PC-3 (cell line): ENCODE measurements around the gene GRIP2. TPM values are rescaled to one million over a fixed set of nuclear protein-coding genes. Genes with fewer than 3 reads are reported as not detected.

Experiments
- ATAC-seq: fragments of 200-7000 bp; cut with Tn5 transposase; 2 replicates; pipeline ENCODE4 v1.9.1; 2020; ENCODE audit warnings: mild to moderate bottlenecking, moderate library complexity
- BruUV-seq: library from RNA; stranded (reverse); fragments of 400-500 nt; replicated peaks from 2 replicates; lab custom pipeline; 2021; lab: Mats Ljungman, UMichigan
- CTCF ChIA-PET: fragments of 300-600 bp; sonication (Branson Sonifier 250); formaldehyde crosslinking; loops from one replicate; lab custom pipeline; 2022; ENCODE audit warnings: antibody characterized with exemption; lab: Charles Lee
- POLR2A ChIA-PET: fragments of 300-600 bp; sonication (Branson Sonifier 250); formaldehyde crosslinking; loops from one replicate; lab custom pipeline; 2022; ENCODE audit warnings: antibody characterized with exemption; ENCODE audit not compliant: unreplicated experiment; lab: Charles Lee
- DNase-seq: peaks from one replicate; pipeline ENCODE4 v3.0.0-alpha.2; 2015
- H2AFZ ChIP-seq: fragments of 300-600 bp; sonication (generic); 2 replicates; pipeline ENCODE4 v1.6.0; 2016; ENCODE audit warnings: antibody characterized with exemption, low read length
- H3F3A ChIP-seq: fragments of 300-600 bp; sonication (generic); one replicate; pipeline ENCODE4 v1.6.0; 2017; ENCODE audit warnings: antibody characterized with exemption, low read length, control low read depth, mild to moderate bottlenecking; ENCODE audit not compliant: unreplicated experiment
- H3K27ac ChIP-seq: fragments of 300-600 bp; sonication (generic); 2 replicates; pipeline ENCODE4 v1.5.1; 2016; ENCODE audit warnings: mild to moderate bottlenecking, low read length
- H3K27me3 ChIP-seq: fragments of 300-600 bp; sonication (generic); 2 replicates; pipeline ENCODE4 v1.6.1; 2016; ENCODE audit warnings: low read length, mixed read lengths
- H3K36me3 ChIP-seq: fragments of 300-600 bp; sonication (generic); 2 replicates; pipeline ENCODE4 v1.6.1; 2016; ENCODE audit warnings: low read depth, mixed run types, low read length, mixed read lengths
- H3K4me1 ChIP-seq: fragments of 300-600 bp; sonication (generic); 2 replicates; pipeline ENCODE4 v1.5.1; 2016; ENCODE audit warnings: low read length; ENCODE audit not compliant: insufficient read depth
- H3K4me2 ChIP-seq: fragments of 300-600 bp; sonication (generic); 2 replicates; pipeline ENCODE4 v1.6.0; 2016; ENCODE audit warnings: low read length
- H3K4me3 ChIP-seq: fragments of 300-600 bp; sonication (generic); 2 replicates; pipeline ENCODE4 v1.5.1; 2016; ENCODE audit warnings: mild to moderate bottlenecking, low read length, mixed read lengths
- H3K79me2 ChIP-seq: fragments of 300-600 bp; sonication (generic); 2 replicates; pipeline ENCODE4 v1.6.1; 2017; ENCODE audit warnings: low read length, mixed read lengths
- H3K9ac ChIP-seq: fragments of 300-600 bp; sonication (generic); 2 replicates; pipeline ENCODE4 v1.6.0; 2016; ENCODE audit warnings: mild to moderate bottlenecking, low read length
- H3K9me2 ChIP-seq: fragments of 300-600 bp; sonication (generic); replicated peaks from 2 replicates; pipeline ENCODE4 v1.6.1; 2016; ENCODE audit warnings: mixed run types, low read length, mixed read lengths
- H3K9me3 ChIP-seq: fragments of 300-600 bp; sonication (generic); 2 replicates; pipeline ENCODE4 v1.6.1; 2016; ENCODE audit warnings: low read length, mixed read lengths
- H4K20me1 ChIP-seq: fragments of 300-600 bp; sonication (generic); 2 replicates; pipeline ENCODE4 v1.6.1; 2016; ENCODE audit warnings: low read length, mixed read lengths
- CTCF ChIP-seq: fragments of 300-600 bp; sonication (generic); conservative IDR thresholded peaks from 2 replicates; pipeline ENCODE4 v1.5.1; 2017; ENCODE audit warnings: antibody characterized with exemption, low read depth, mild to moderate bottlenecking, low read length
- EZH2 ChIP-seq: fragments of 300-600 bp; sonication (generic); IDR thresholded peaks from one replicate; pipeline ENCODE4 v1.6.1; 2017; ENCODE audit warnings: antibody characterized with exemption, mild to moderate bottlenecking, low read length; ENCODE audit not compliant: unreplicated experiment
- EZH2phosphoT487 ChIP-seq: fragments of 300-600 bp; sonication (generic); IDR thresholded peaks from 2 replicates; pipeline ENCODE4 v1.6.1; 2018; ENCODE audit warnings: mild to moderate bottlenecking, antibody characterized with exemption, low read length, borderline replicate concordance
- intact Hi-C: fragments of 100-400 bp; cut with micrococcal nuclease; formaldehyde crosslinking; loops from 2 replicates; pipeline ENCODE4 v1.9.0; 2023
- total RNA-seq: library from RNA; depleted of rRNA; stranded (reverse); fragments of >200 nt; gene quantifications from 2 replicates; pipeline ENCODE4 v1.2.3, GENCODE V29; 2014

The GRIP2 gene
- total RNA-seq, 1 experiment from 2014 or later: 0.36 TPM

GRCh38 chr3:14459384-14459783 is 80.8 kb downstream of the GRIP2 start:
- H3K9me3 ChIP-seq: no peaks in the 10 kb centered on the region
- no peaks in the 10 kb centered on the region for H3K9me2 ChIP-seq
- CTCF ChIA-PET: no interaction called here
- POLR2A ChIA-PET: no interaction called here
- no peaks in the 10 kb centered on the region for H4K20me1 ChIP-seq
- H3F3A ChIP-seq: peaks cover 6% of the 10 kb centered on the region
- H3K9ac ChIP-seq: no peak overlapping the region
- H2AFZ ChIP-seq: no peak overlapping the region
- peaks cover 12% of the 10 kb centered on the region for H3K4me1 ChIP-seq
- peaks cover 26% of the 10 kb centered on the region for H3K36me3 ChIP-seq
- no peak overlapping the region for H3K4me2 ChIP-seq
- H3K27ac ChIP-seq: no peak overlapping the region
- H3K4me3 ChIP-seq: no peak overlapping the region
- ATAC-seq: no peak
- no peaks in the 10 kb centered on the region for H3K79me2 ChIP-seq
- TF ChIP-seq EZH2 (no peak), EZH2phosphoT487 (no peak), CTCF (no peak)
- BruUV-seq: no TSS peak
- H3K27me3 ChIP-seq: no peaks in the 10 kb centered on the region
- intact Hi-C loops: no loop called here
- DNase-seq: no peak

DNA sequence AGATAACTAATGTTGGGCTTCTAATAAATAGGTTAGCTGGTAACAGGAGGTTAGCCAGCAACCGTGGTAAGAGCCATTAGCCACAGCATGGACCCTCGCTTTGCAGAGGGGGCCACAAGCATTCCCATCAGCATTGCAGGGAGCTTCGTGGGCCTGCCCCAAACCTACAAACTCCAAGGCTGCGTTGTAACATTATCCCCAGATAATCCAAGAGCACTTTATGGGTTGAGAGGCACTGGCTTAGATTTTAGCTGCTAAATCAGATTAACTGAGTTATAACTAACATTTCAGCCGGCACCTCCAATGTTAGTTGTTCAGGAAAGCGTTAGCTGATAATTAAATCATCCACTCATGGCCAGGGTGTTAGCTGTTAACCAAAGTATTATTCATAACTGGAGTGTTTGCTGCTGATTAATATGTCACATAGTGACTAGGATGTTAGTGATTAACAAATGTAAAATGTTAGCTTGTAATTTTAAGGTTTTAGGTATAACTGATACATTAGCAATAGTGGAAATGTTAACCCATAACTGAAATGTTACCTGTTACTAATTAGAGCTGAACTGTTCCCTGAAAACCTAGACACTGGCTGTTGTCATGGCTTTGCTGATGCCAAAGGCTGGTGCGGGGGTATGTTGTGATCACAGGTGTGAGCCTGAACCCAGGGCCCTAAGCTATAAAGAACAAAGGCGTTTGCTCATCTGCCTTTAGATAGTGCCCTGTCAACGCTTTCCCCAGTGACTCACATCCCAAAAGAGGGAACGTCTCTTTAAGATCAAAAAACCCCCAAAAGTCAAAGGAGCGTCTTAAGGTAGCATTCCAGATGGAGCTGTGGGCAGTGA is 81.5 kb downstream of the GRIP2 start:
- no peak for TF ChIP-seq EZH2phosphoT487
- Histone ChIP-seq H3K4me2 (no peak overlapping the region), H3K9me3 (no peaks in the 10 kb centered on the region), H3K79me2 (no peaks in the 10 kb centered on the region), H4K20me1 (no peaks in the 10 kb centered on the region), H3F3A (peaks cover 6% of the 10 kb centered on the region), H3K4me3 (no peak overlapping the region), H3K4me1 (peaks cover 18% of the 10 kb centered on the region), H3K27me3 (no peaks in the 10 kb centered on the region), H3K9me2 (no peaks in the 10 kb centered on the region), H3K9ac (no peak overlapping the region), H3K27ac (no peak overlapping the region), H3K36me3 (peaks cover 26% of the 10 kb centered on the region), H2AFZ (no peak overlapping the region)
- intact Hi-C loops: no loop called here
- ATAC-seq: no peak
- no peak for DNase-seq
- BruUV-seq: no TSS peak
- ChIA-PET CTCF (interaction anchor here (1.1 kb wide), 1 partner anchor 562 kb away, joined by 3 read pairs; no protein-coding TSS in a partner anchor), POLR2A (no interaction called here)

DNA sequence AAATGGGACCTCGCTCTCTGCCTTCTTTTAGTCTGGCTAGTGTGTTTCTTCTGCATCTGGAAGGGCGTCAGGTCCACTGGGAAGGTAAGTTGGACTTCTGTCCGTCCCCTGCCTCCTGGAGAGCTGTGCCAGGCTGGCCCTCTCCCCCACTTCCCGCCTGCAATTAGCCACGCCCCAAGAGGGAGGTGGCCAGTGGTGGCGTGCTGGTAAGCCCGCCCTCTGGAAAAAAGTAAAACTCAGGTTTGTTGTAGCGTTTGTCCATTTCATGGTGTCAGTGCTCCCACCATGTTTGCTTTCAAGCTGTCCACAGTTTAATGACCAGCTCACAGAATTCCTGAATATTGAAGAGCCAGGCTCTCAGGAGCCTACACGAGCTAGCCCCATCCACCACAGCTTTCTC is 82.1 kb downstream of the GRIP2 start:
- Histone ChIP-seq H3K79me2 (no peaks in the 10 kb centered on the region), H3K27ac (no peak overlapping the region), H4K20me1 (no peaks in the 10 kb centered on the region), H2AFZ (no peak overlapping the region), H3F3A (peaks cover 12% of the 10 kb centered on the region), H3K9me3 (no peaks in the 10 kb centered on the region), H3K4me3 (no peak overlapping the region), H3K27me3 (no peaks in the 10 kb centered on the region), H3K4me2 (no peak overlapping the region), H3K9me2 (no peaks in the 10 kb centered on the region), H3K36me3 (peaks cover 22% of the 10 kb centered on the region), H3K9ac (no peak overlapping the region), H3K4me1 (peaks cover 24% of the 10 kb centered on the region)
- ChIA-PET POLR2A (no interaction called here), CTCF (interaction anchor here (1.1 kb wide), 1 partner anchor 562 kb away, joined by 3 read pairs; no protein-coding TSS in a partner anchor)
- ATAC-seq (no peak), DNase-seq (no peak)
- no TSS peak for BruUV-seq
- intact Hi-C loops: no loop called here
- TF ChIP-seq EZH2phosphoT487: no peak
- TF ChIP-seq CTCF: no peak
- TF ChIP-seq EZH2: no peak
